HCT116 (cell line): Measurements from ENCODE around the gene MICAL3. TPM values are rescaled to one million over a fixed set of nuclear protein-coding genes. Genes with fewer than 3 reads are reported as not detected.
A peak's percentile ranks its signal among the peaks of the same experiment; 100 is the strongest.

ENCODE experiments used
- ATAC-seq: fragments of 200-7000 bp; cut with Tn5 transposase; 2 replicates; pipeline ENCODE4 v1.9.1; 2020; ENCODE audit warnings: mild to moderate bottlenecking, moderate library complexity
- BruUV-seq: library from RNA; stranded (reverse); fragments of 400-500 nt; replicated peaks from 2 replicates; lab custom pipeline; 2021; lab: Mats Ljungman, UMichigan
- CTCF ChIA-PET: fragments of 300-600 bp; sonication (Branson Sonifier 250); formaldehyde crosslinking; loops from one replicate; lab custom pipeline; 2021; ENCODE audit warnings: antibody characterized with exemption; lab: Charles Lee
- POLR2A ChIA-PET: fragments of 300-600, 350-600 bp; sonication (Branson Sonifier 250); formaldehyde crosslinking; loops from one replicate; lab custom pipeline; 2021; ENCODE audit warnings: antibody characterized with exemption; lab: Charles Lee
- RAD21 ChIA-PET, 2 experiments: fragments of 300-600 bp; sonication (Branson Sonifier 250); formaldehyde crosslinking; loops; one replicate each; lab custom pipeline; 2023; ENCODE audit warnings: low total read pairs in 2 of 2; ENCODE audit not compliant: uncharacterized antibody in 2 of 2, unreplicated experiment in 2 of 2, low non-redundant PET in 1 of 2; lab: Charles Lee
- DNase-seq: peaks from one replicate; pipeline ENCODE4 v3.0.0-alpha.2; 2010; ENCODE audit warnings: low read depth, low spot score
- H2AFZ ChIP-seq: fragments of 200-600 bp; shearing (Covaris generic), sonication (generic); 2 replicates; pipeline ENCODE4 v1.6.1; 2017; ENCODE audit warnings: low read depth, mixed run types, mixed read lengths, antibody characterized with exemption, low read length; ENCODE audit not compliant: poor library complexity, severe bottlenecking
- H3K27ac ChIP-seq: 2 replicates; pipeline ENCODE4 v1.5.1; 2012; ENCODE audit warnings: low read depth, low read length
- H3K27me3 ChIP-seq: fragments of 200-600 bp; sonication (generic); 2 replicates; pipeline ENCODE4 v1.6.1; 2016; ENCODE audit warnings: mixed run types, low read length, mixed read lengths; ENCODE audit not compliant: insufficient read depth
- H3K36me3 ChIP-seq, 2 experiments: fragments of 200-500 bp in 1 of 2; fragments of 200-600 bp in 1 of 2; sonication (Bioruptor generic) in 1 of 2; sonication (generic) in 1 of 2; 2 replicates each; pipeline versions ENCODE4 v1.5.1 to v1.6.1; 2014 to 2016; ENCODE audit warnings: low read length in 2 of 2, inconsistent platforms in 1 of 2, mixed read lengths in 1 of 2, mixed run types in 1 of 2; ENCODE audit not compliant: insufficient read depth in 2 of 2, control insufficient read depth in 1 of 2
- H3K4me1 ChIP-seq, 2 experiments: fragments of 200-600 bp in 1 of 2; sonication (generic) in 1 of 2; 2 replicates each; pipeline versions ENCODE4 v1.5.1 to v1.6.1; 2012 to 2017; ENCODE audit warnings: low read length in 2 of 2, inconsistent platforms in 1 of 2, mild to moderate bottlenecking in 1 of 2, mixed read lengths in 1 of 2, mixed run types in 1 of 2, moderate library complexity in 1 of 2; ENCODE audit not compliant: insufficient read depth in 2 of 2, control insufficient read depth in 1 of 2
- H3K4me2 ChIP-seq: fragments of 200-600 bp; sonication (generic); 2 replicates; pipeline ENCODE4 v1.6.1; 2017; ENCODE audit warnings: mixed run types, low read length, mixed read lengths
- H3K4me3 ChIP-seq, 2 experiments: fragments of 200-600 bp in 1 of 2; sonication (generic) in 1 of 2; replicated peaks in 1 of 2; 2 replicates each; pipeline ENCODE4 v1.5.1; 2011 to 2016; ENCODE audit warnings: low read length in 2 of 2, control low read depth in 1 of 2, low read depth in 1 of 2, mild to moderate bottlenecking in 1 of 2, mixed read lengths in 1 of 2, mixed run types in 1 of 2
- H3K79me2 ChIP-seq: fragments of 200-600 bp; sonication (generic); 2 replicates; pipeline ENCODE4 v1.6.1; 2017; ENCODE audit warnings: mild to moderate bottlenecking, mixed run types, low read length, moderate library complexity, mixed read lengths; ENCODE audit not compliant: insufficient read depth
- H3K9ac ChIP-seq: fragments of 200-600 bp; sonication (generic); 2 replicates; pipeline ENCODE4 v1.6.1; 2016; ENCODE audit warnings: low read length, mixed read lengths
- H3K9me2 ChIP-seq: fragments of 200-600 bp; sonication (generic), shearing (Covaris generic); 2 replicates; pipeline ENCODE4 v1.6.1; 2017; ENCODE audit warnings: mixed run types, mild to moderate bottlenecking, moderate library complexity; ENCODE audit not compliant: insufficient read depth
- H3K9me3 ChIP-seq, 2 experiments: fragments of 200-500 bp in 1 of 2; fragments of 200-600 bp in 1 of 2; sonication (Bioruptor generic) in 1 of 2; sonication (generic) in 1 of 2; 2 replicates each; pipeline ENCODE4 v1.6.1; 2014 to 2017; ENCODE audit warnings: low read length in 2 of 2, mixed read lengths in 2 of 2, inconsistent platforms in 1 of 2, low read depth in 1 of 2, mild to moderate bottlenecking in 1 of 2, mixed run types in 1 of 2, moderate library complexity in 1 of 2; ENCODE audit not compliant: control insufficient read depth in 1 of 2, insufficient read depth in 1 of 2
- H4K20me1 ChIP-seq: fragments of 200-600 bp; sonication (generic), shearing (Covaris generic); 2 replicates; pipeline ENCODE4 v1.6.1; 2017; ENCODE audit warnings: mixed run types, mild to moderate bottlenecking, moderate library complexity; ENCODE audit not compliant: insufficient read depth
- ATF3 ChIP-seq: IDR thresholded peaks from 2 replicates; pipeline ENCODE4 v1.6.1; 2012
- CEBPB ChIP-seq: IDR thresholded peaks from 2 replicates; pipeline ENCODE4 v1.6.1; 2012; ENCODE audit warnings: low read depth
- EGR1 ChIP-seq: IDR thresholded peaks from 2 replicates; pipeline ENCODE4 v1.6.1; 2012; ENCODE audit warnings: low read depth
- FOSL1 ChIP-seq: IDR thresholded peaks from 2 replicates; pipeline ENCODE4 v1.6.1; 2012; ENCODE audit warnings: low read depth
- JUND ChIP-seq: IDR thresholded peaks from 2 replicates; pipeline ENCODE4 v1.6.1; 2012
- MAX ChIP-seq: IDR thresholded peaks from 2 replicates; pipeline ENCODE4 v1.6.1; 2012
- POLR2A ChIP-seq: IDR thresholded peaks from 2 replicates; pipeline ENCODE4 v1.7.0; 2011; ENCODE audit warnings: borderline replicate concordance; ENCODE audit not compliant: insufficient read depth, insufficient read length; ENCODE audit errors: extremely low read depth
- POLR2AphosphoS5 ChIP-seq: IDR thresholded peaks from 2 replicates; pipeline ENCODE4 v1.6.1; 2011; ENCODE audit warnings: mild to moderate bottlenecking, low read depth, low read length, moderate library complexity
- REST ChIP-seq: IDR thresholded peaks from 2 replicates; pipeline ENCODE4 v1.6.1; 2012; ENCODE audit warnings: low read depth
- SP1 ChIP-seq: IDR thresholded peaks from 2 replicates; pipeline ENCODE4 v1.6.1; 2012; ENCODE audit warnings: low read depth
- YY1 ChIP-seq: IDR thresholded peaks from 2 replicates; pipeline ENCODE4 v1.6.1; 2011; ENCODE audit warnings: low read length, low read depth, moderate library complexity, mild to moderate bottlenecking; ENCODE audit not compliant: insufficient replicate concordance; ENCODE audit errors: extremely low read depth
- ZBTB33 ChIP-seq: IDR thresholded peaks from 2 replicates; pipeline ENCODE4 v1.6.1; 2011; ENCODE audit warnings: mild to moderate bottlenecking, low read length, moderate library complexity; ENCODE audit not compliant: insufficient replicate concordance; ENCODE audit errors: extremely low read depth
- ZFX ChIP-seq: fragments of 450-650 bp; IDR thresholded peaks from 2 replicates; pipeline ENCODE4 v1.6.1; 2017
- intact Hi-C: fragments of 100-400 bp; cut with micrococcal nuclease; formaldehyde crosslinking; loops from 2 replicates; pipeline ENCODE4 v1.10.0; 2022
- total RNA-seq: library from RNA; stranded (reverse); gene quantifications from one replicate; pipeline ENCODE4 v1.2.1, GENCODE V29; 2021; ENCODE audit not compliant: unreplicated experiment

MICAL3 gene
- total RNA-seq, 1 experiment from 2014 or later = 30.8 TPM

DNA sequence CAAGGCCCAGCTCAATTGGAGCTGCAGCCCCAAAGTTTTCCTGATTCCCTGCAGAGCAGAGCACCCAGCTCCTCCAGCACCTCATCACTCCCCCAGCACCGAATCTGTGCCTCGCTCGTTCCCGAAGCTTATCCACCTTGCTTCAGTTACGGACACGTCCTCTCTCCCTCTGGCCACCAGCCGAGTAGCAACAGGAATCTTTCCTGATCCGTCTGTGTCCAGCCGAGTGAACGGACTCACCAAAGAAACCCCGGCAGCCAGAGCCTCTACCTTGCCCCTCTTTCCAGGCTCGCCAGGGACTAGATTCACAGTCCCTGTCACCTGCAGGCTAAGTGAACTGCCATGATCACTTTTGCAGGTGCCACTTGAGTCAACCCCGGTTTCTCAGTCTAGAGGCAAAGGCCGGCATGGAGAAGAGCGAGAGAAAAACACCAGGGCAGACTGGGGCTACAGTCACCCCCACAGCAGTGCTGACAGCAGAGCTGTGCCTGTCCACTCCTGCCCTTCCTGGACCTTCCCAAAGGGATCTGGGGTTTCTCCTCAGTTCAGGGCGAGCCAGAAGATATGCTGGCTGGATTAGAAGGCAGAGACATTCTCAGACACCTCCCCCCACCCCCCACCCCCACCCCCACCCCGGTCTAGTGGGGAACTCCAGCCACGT, 282.4 kb downstream of the MICAL3 start:
- DNase-seq (no peak), ATAC-seq (peak; percentile 26)
- ChIA-PET CTCF (interaction anchor here (0.6 to 6.2 kb wide), 12 partner anchors 10 to 408 kb away, joined by 3 to 87 read pairs (median 6); partner anchors contain the start of genes PEX26 and USP18), RAD21 (interaction anchor here (0.6 to 2.4 kb wide), 9 partner anchors 33 to 334 kb away, joined by 3 to 7 read pairs (median 3); no protein-coding TSS in a partner anchor), POLR2A (interaction anchor here (0.5 to 1.3 kb wide), 5 partner anchors 18 to 410 kb away, joined by 3 to 6 read pairs (median 3); no protein-coding TSS in a partner anchor)
- intact Hi-C loops = loop anchor here (1.0 to 2.0 kb wide), 3 partner anchors 43 to 335 kb away; partner anchors contain the start of gene PEX26
- H4K20me1 ChIP-seq = no peaks in the 10 kb centered on the region
- H3K9me2 ChIP-seq = no peaks in the 10 kb centered on the region
- H3K27me3 ChIP-seq = no peaks in the 10 kb centered on the region
- no peak overlapping the region for H3K4me2 ChIP-seq
- no peak overlapping the region for H3K4me3 ChIP-seq
- BruUV-seq = no TSS peak
- no peak overlapping the region for H3K9ac ChIP-seq
- no peak for TF ChIP-seq EGR1
- no peak for TF ChIP-seq POLR2A
- no peak for TF ChIP-seq MAX
- TF ChIP-seq ATF3 = no peak
- TF ChIP-seq JUND = no peak
- TF ChIP-seq ZBTB33 = no peak
- TF ChIP-seq FOSL1 = no peak
- TF ChIP-seq YY1 = no peak
- no peak for TF ChIP-seq POLR2AphosphoS5
- no peak for TF ChIP-seq ZFX
- TF ChIP-seq SP1 = no peak
- no peak for TF ChIP-seq CEBPB
- no peak for TF ChIP-seq REST
- H3K79me2 ChIP-seq = no peaks in the 10 kb centered on the region
- no peak overlapping the region for H3K27ac ChIP-seq
- no peaks in the 10 kb centered on the region for H3K9me3 ChIP-seq
- H2AFZ ChIP-seq = no peak overlapping the region
- H3K36me3 ChIP-seq = peaks cover 0 to 4% of the 10 kb centered on the region in 2 experiments; a peak in 1 of 4 replicates
- no peaks in the 10 kb centered on the region for H3K4me1 ChIP-seq
